ENCODE measurements around the gene AKT2.

The AKT2 gene

GRCh38 chr19:40300668-40301067 lies 15.5 kb upstream of the AKT2 start:
- DNase-seq (ENCODE audit: low read depth) = no peak

GRCh38 chr19:40298026-40298425 lies 12.9 kb upstream of the AKT2 start:
- DNase-seq (ENCODE audit: low read depth) = no peak

- no peak for DNase-seq (ENCODE audit: low read depth)
Observed at GRCh38 chr19:40294560-40294959, 9.4 kb upstream of the AKT2 start.

- no peak for DNase-seq (ENCODE audit: low read depth)
Observed at GRCh38 chr19:40286971-40287421, 1.9 kb upstream of the AKT2 start.

GRCh38 chr19:40286235-40286970 lies 1.3 kb upstream of the AKT2 start:
- no peak for DNase-seq (ENCODE audit: low read depth)

GRCh38 chr19:40285353-40286234 lies 449 bp upstream of the AKT2 start:
- DNase-seq (ENCODE audit: low read depth) = peak; percentile 99

GRCh38 chr19:40284251-40284500 lies 969 bp downstream of the AKT2 start:
- DNase-seq (ENCODE audit: low read depth) = no peak

GRCh38 chr19:40283414-40284250 lies 1.5 kb downstream of the AKT2 start:
- no peak for DNase-seq (ENCODE audit: low read depth)

- no peak for DNase-seq (ENCODE audit: low read depth)
Observed at GRCh38 chr19:40282920-40283319, 2.2 kb downstream of the AKT2 start.

- no peak for DNase-seq (ENCODE audit: low read depth)
Observed at GRCh38 chr19:40282209-40282580, 3.0 kb downstream of the AKT2 start.

GRCh38 chr19:40281381-40282208 lies 3.5 kb downstream of the AKT2 start:
- DNase-seq (ENCODE audit: low read depth) = no peak

- no peak for DNase-seq (ENCODE audit: low read depth)
Observed at GRCh38 chr19:40280608-40281221, 4.4 kb downstream of the AKT2 start.

- no peak for DNase-seq (ENCODE audit: low read depth)
Observed at GRCh38 chr19:40279761-40280607, 5.2 kb downstream of the AKT2 start.

- no peak for DNase-seq (ENCODE audit: low read depth)
Observed at GRCh38 chr19:40279120-40279551, 6.0 kb downstream of the AKT2 start.

GRCh38 chr19:40278361-40279035 lies 6.6 kb downstream of the AKT2 start:
- no peak for DNase-seq (ENCODE audit: low read depth)

- DNase-seq (ENCODE audit: low read depth) = no peak
Observed at GRCh38 chr19:40277356-40278059, 7.6 kb downstream of the AKT2 start.

- no peak for DNase-seq (ENCODE audit: low read depth)
Observed at GRCh38 chr19:40274585-40275544, 10.3 kb downstream of the AKT2 start.
